Nephron progenitor cell (in vitro differentiated cells): ENCODE data around the gene RMND5A.
"Not testable (repeated sequence)": the region's sequence is repeated elsewhere in the genome, so short reads cannot be mapped to it uniquely, and the experiment has no call there.

ENCODE experiments used
- DNase-seq: peaks from one replicate; pipeline ENCODE4 v3.0.0; 2021
- H3K27ac Mint-ChIP-seq: 2 replicates; pipeline ENCODE4 v1.8.0; 2021; ENCODE audit warnings: mild to moderate bottlenecking, moderate library complexity, mixed read lengths
- H3K27me3 Mint-ChIP-seq: 2 replicates; pipeline ENCODE4 v1.8.0; 2021; ENCODE audit warnings: mild to moderate bottlenecking, low read depth, mixed read lengths; ENCODE audit not compliant: poor library complexity
- H3K36me3 Mint-ChIP-seq: 2 replicates; pipeline ENCODE4 v1.8.0; 2021; ENCODE audit warnings: low read depth, mixed read lengths
- H3K4me1 Mint-ChIP-seq: 2 replicates; pipeline ENCODE4 v1.8.0; 2021; ENCODE audit warnings: mixed read lengths
- H3K4me3 Mint-ChIP-seq: 2 replicates; pipeline ENCODE4 v1.8.0; 2021; ENCODE audit warnings: mild to moderate bottlenecking, moderate library complexity, mixed read lengths
- H3K9me3 Mint-ChIP-seq: 2 replicates; pipeline ENCODE4 v1.8.0; 2021; ENCODE audit warnings: mild to moderate bottlenecking, moderate library complexity, mixed read lengths
- CTCF ChIP-seq: fragments of 200-600 bp; sonication (generic); IDR thresholded peaks from 2 replicates; pipeline ENCODE4 v1.5.0; 2021; ENCODE audit warnings: antibody characterized with exemption

RMND5A gene

GRCh38 chr2:86704459-86704971 is 15.6 kb upstream of the RMND5A start:
- H3K27ac Mint-ChIP-seq: no peak overlapping the region
- no peak for DNase-seq

GRCh38 chr2:86706220-86706619 is 13.9 kb upstream of the RMND5A start:
- Mint-ChIP-seq H3K4me1 (peaks cover 17% of the 10 kb centered on the region), H3K27me3 (no peaks in the 10 kb centered on the region), H3K4me3 (no peak overlapping the region), H3K9me3 (peaks cover 38% of the 10 kb centered on the region), H3K36me3 (peaks cover 15% of the 10 kb centered on the region), H3K27ac (no peak overlapping the region)
- no peak for TF ChIP-seq CTCF
- no peak for DNase-seq

More at GRCh38 chr2:86704459-86704971, 15.6 kb upstream of the RMND5A start:
- H3K4me3 Mint-ChIP-seq: no peak overlapping the region
- H3K36me3 Mint-ChIP-seq: peaks cover 11% of the 10 kb centered on the region
- H3K27me3 Mint-ChIP-seq: no peaks in the 10 kb centered on the region
- TF ChIP-seq CTCF: no peak
- H3K4me1 Mint-ChIP-seq: peaks cover 17% of the 10 kb centered on the region
- H3K9me3 Mint-ChIP-seq: peaks cover 30% of the 10 kb centered on the region

GRCh38 chr2:86706935-86707334 is 13.2 kb upstream of the RMND5A start:
- DNase-seq: no peak
- Mint-ChIP-seq H3K4me1 (peaks cover 17% of the 10 kb centered on the region), H3K4me3 (no peak overlapping the region), H3K36me3 (peaks cover 15% of the 10 kb centered on the region), H3K27me3 (no peaks in the 10 kb centered on the region), H3K27ac (no peak overlapping the region), H3K9me3 (peaks cover 39% of the 10 kb centered on the region)
- no peak for TF ChIP-seq CTCF

GRCh38 chr2:86708126-86708525 is 12.0 kb upstream of the RMND5A start:
- H3K4me3 Mint-ChIP-seq, DNase-seq, H3K27me3 Mint-ChIP-seq, H3K27ac Mint-ChIP-seq: not testable (repeated sequence)
- Mint-ChIP-seq H3K4me1 (peaks cover 17% of the 10 kb centered on the region), H3K9me3 (peaks cover 39% of the 10 kb centered on the region), H3K36me3 (peaks cover 15% of the 10 kb centered on the region)

GRCh38 chr2:86714579-86715173 is 5.4 kb upstream of the RMND5A start:
- H3K9me3 Mint-ChIP-seq, H3K27me3 Mint-ChIP-seq, H3K4me1 Mint-ChIP-seq, H3K36me3 Mint-ChIP-seq, DNase-seq, H3K27ac Mint-ChIP-seq, H3K4me3 Mint-ChIP-seq: not testable (repeated sequence)

- not testable (repeated sequence) for H3K36me3 Mint-ChIP-seq, H3K27ac Mint-ChIP-seq, H3K27me3 Mint-ChIP-seq, H3K4me3 Mint-ChIP-seq, DNase-seq, H3K9me3 Mint-ChIP-seq, H3K4me1 Mint-ChIP-seq
Measured at GRCh38 chr2:86719263-86719636, 841 bp upstream of the RMND5A start.

- H3K4me1 Mint-ChIP-seq, H3K9me3 Mint-ChIP-seq, H3K27me3 Mint-ChIP-seq, H3K27ac Mint-ChIP-seq, H3K36me3 Mint-ChIP-seq: not testable (repeated sequence)
- peak; percentile 53 for DNase-seq
- peak overlapping the region; percentile 86 for H3K4me3 Mint-ChIP-seq
Measured at GRCh38 chr2:86720540-86721320, 639 bp downstream of the RMND5A start.

- peaks cover 10% of the 10 kb centered on the region for H3K4me1 Mint-ChIP-seq
- not testable (repeated sequence) for H3K4me3 Mint-ChIP-seq, H3K9me3 Mint-ChIP-seq, DNase-seq, H3K36me3 Mint-ChIP-seq, H3K27ac Mint-ChIP-seq, H3K27me3 Mint-ChIP-seq
Measured at GRCh38 chr2:86725706-86726105, 5.6 kb downstream of the RMND5A start.

- H3K4me1 Mint-ChIP-seq: peaks cover 11% of the 10 kb centered on the region
- H3K36me3 Mint-ChIP-seq, H3K4me3 Mint-ChIP-seq, H3K27ac Mint-ChIP-seq, H3K27me3 Mint-ChIP-seq, DNase-seq, H3K9me3 Mint-ChIP-seq: not testable (repeated sequence)
Measured at GRCh38 chr2:86732040-86732525, 12.0 kb downstream of the RMND5A start.

- H3K36me3 Mint-ChIP-seq, H3K27ac Mint-ChIP-seq, H3K4me3 Mint-ChIP-seq, H3K9me3 Mint-ChIP-seq, DNase-seq, H3K27me3 Mint-ChIP-seq: not testable (repeated sequence)
- peaks cover 11% of the 10 kb centered on the region for H3K4me1 Mint-ChIP-seq
Measured at GRCh38 chr2:86732837-86733236, 12.7 kb downstream of the RMND5A start.

- H3K27me3 Mint-ChIP-seq, H3K9me3 Mint-ChIP-seq, H3K4me3 Mint-ChIP-seq, H3K27ac Mint-ChIP-seq, DNase-seq, H3K36me3 Mint-ChIP-seq: not testable (repeated sequence)
- peaks cover 11% of the 10 kb centered on the region for H3K4me1 Mint-ChIP-seq
Measured at GRCh38 chr2:86733528-86733927, 13.4 kb downstream of the RMND5A start.
